Urinary bladder (tissue), 4 donors: ENCODE results near the gene ZNF292. TPM values are rescaled to one million over a fixed set of nuclear protein-coding genes. Genes with fewer than 3 reads are reported as not detected.
"Not testable (repeated sequence)": the region's sequence is repeated elsewhere in the genome, so short reads cannot be mapped to it uniquely, and the experiment has no call there.

Source experiments
- DNase-seq: peaks from one replicate; pipeline ENCODE4 v3.0.0-alpha.2; 2015; ENCODE audit errors: extremely low spot score
- H3K27ac ChIP-seq: one replicate; pipeline ENCODE4 v1.5.1; 2013; ENCODE audit warnings: low read depth, mild to moderate bottlenecking, moderate library complexity
- H3K36me3 ChIP-seq: one replicate; pipeline ENCODE4 v1.6.1; 2013; ENCODE audit warnings: mild to moderate bottlenecking, moderate library complexity; ENCODE audit not compliant: insufficient read depth
- H3K4me1 ChIP-seq: one replicate; pipeline ENCODE4 v1.6.1; 2013; ENCODE audit warnings: mild to moderate bottlenecking, moderate library complexity; ENCODE audit not compliant: insufficient read depth
- H3K4me3 ChIP-seq: one replicate; pipeline ENCODE4 v1.5.1; 2013; ENCODE audit warnings: low read depth, low read length
- whole genome bisulfite sequencing: extraction: QIAGEN DNeasy Blood & Tissue Kit; methylation state at CpG from one replicate; pipeline ENCODE4 v1.1.7; 2013; 5-methylcytosine and 5-hydroxymethylcytosine counted together
- polyA plus RNA-seq: library from polyadenylated mRNA; stranded (reverse); fragments of 200-250 nt; gene quantifications from one replicate; pipeline ENCODE4 v1.2.3, GENCODE V29; 2013
- total RNA-seq: library from RNA; depleted of rRNA; stranded (reverse); fragments of >200 nt; gene quantifications from one replicate; pipeline ENCODE4 v1.2.3, GENCODE V29; 2014
- donor health status: healthy with polysubstance abuse.
- donor health status: healthy.

Gene ZNF292
- total and polyA plus RNA-seq, 2 donors, result 8.5 to 138 TPM

GRCh38 chr6:87176493-87176892 lies 21.1 kb downstream of the ZNF292 start:
- H3K4me1 ChIP-seq, result peaks cover 3% of the 10 kb centered on the region
- DNase-seq, result no peak
- WGBS, result 96% methylated on average over 2 of the region's 2 CpGs
- no peak overlapping the region for H3K4me3 ChIP-seq
- H3K36me3 ChIP-seq, result no peaks in the 10 kb centered on the region
- no peak overlapping the region for H3K27ac ChIP-seq

- 89% methylated on average over 7 of the region's 7 CpGs for WGBS
- no peak overlapping the region for H3K27ac ChIP-seq
- H3K4me3 ChIP-seq, result no peak overlapping the region
- H3K36me3 ChIP-seq, result no peaks in the 10 kb centered on the region
- DNase-seq, result no peak
- no peaks in the 10 kb centered on the region for H3K4me1 ChIP-seq
These were observed 24.9 kb downstream of the ZNF292 start for GRCh38 chr6:87180105-87180728.

- no peak overlapping the region for H3K4me3 ChIP-seq
- no peak for DNase-seq
- WGBS, result 97% methylated on average over 6 of the region's 6 CpGs
- H3K36me3 ChIP-seq, result no peaks in the 10 kb centered on the region
- H3K27ac ChIP-seq, result no peak overlapping the region
- H3K4me1 ChIP-seq, result no peaks in the 10 kb centered on the region
These were observed 26.5 kb downstream of the ZNF292 start for GRCh38 chr6:87181903-87182302.

GRCh38 chr6:87182321-87182720 lies 27.0 kb downstream of the ZNF292 start:
- Histone ChIP-seq H3K4me1 (no peaks in the 10 kb centered on the region), H3K36me3 (no peaks in the 10 kb centered on the region), H3K4me3 (no peak overlapping the region), H3K27ac (no peak overlapping the region)
- WGBS, result 91% methylated on average over 2 of the region's 2 CpGs
- no peak for DNase-seq

GRCh38 chr6:87182940-87183339 lies 27.6 kb downstream of the ZNF292 start:
- WGBS, result 92% methylated on average over 1 of the region's 1 CpG
- Histone ChIP-seq H3K27ac (no peak overlapping the region), H3K4me3 (no peak overlapping the region), H3K4me1 (no peaks in the 10 kb centered on the region), H3K36me3 (no peaks in the 10 kb centered on the region)
- DNase-seq, result no peak

- Histone ChIP-seq H3K27ac (no peak overlapping the region), H3K4me3 (no peak overlapping the region), H3K4me1 (no peaks in the 10 kb centered on the region), H3K36me3 (no peaks in the 10 kb centered on the region)
- 89% methylated on average over 1 of the region's 1 CpG for WGBS
- DNase-seq, result no peak
These were observed 28.3 kb downstream of the ZNF292 start for GRCh38 chr6:87183687-87184086.

GRCh38 chr6:87184762-87185250 lies 29.4 kb downstream of the ZNF292 start:
- WGBS, result 97% methylated on average over 2 of the region's 2 CpGs
- no peaks in the 10 kb centered on the region for H3K36me3 ChIP-seq
- no peak overlapping the region for H3K4me3 ChIP-seq
- DNase-seq, result no peak
- no peaks in the 10 kb centered on the region for H3K4me1 ChIP-seq
- H3K27ac ChIP-seq, result no peak overlapping the region

GRCh38 chr6:87196275-87196842 lies 41.0 kb downstream of the ZNF292 start:
- 94% methylated on average over 1 of the region's 1 CpG for WGBS
- no peak for DNase-seq

GRCh38 chr6:87197547-87197946 lies 42.2 kb downstream of the ZNF292 start:
- Histone ChIP-seq H3K36me3 (no peaks in the 10 kb centered on the region), H3K4me1 (no peaks in the 10 kb centered on the region), H3K4me3 (no peak overlapping the region), H3K27ac (no peak overlapping the region)
- 91% methylated on average over 3 of the region's 3 CpGs for WGBS
- DNase-seq, result no peak

More at GRCh38 chr6:87196275-87196842, 41.0 kb downstream of the ZNF292 start:
- no peak overlapping the region for H3K4me3 ChIP-seq
- H3K27ac ChIP-seq, result no peak overlapping the region
- H3K4me1 ChIP-seq, result no peaks in the 10 kb centered on the region
- H3K36me3 ChIP-seq, result no peaks in the 10 kb centered on the region

GRCh38 chr6:87198022-87198810 lies 42.9 kb downstream of the ZNF292 start:
- not testable (repeated sequence) for H3K4me1 ChIP-seq, DNase-seq, H3K36me3 ChIP-seq, H3K27ac ChIP-seq, H3K4me3 ChIP-seq
- WGBS, result 92% methylated on average over 15 of the region's 15 CpGs

- Histone ChIP-seq H3K36me3 (no peaks in the 10 kb centered on the region), H3K27ac (no peak overlapping the region), H3K4me3 (no peak overlapping the region), H3K4me1 (no peaks in the 10 kb centered on the region)
- WGBS, result 55% methylated on average over 1 of the region's 1 CpG
- DNase-seq, result no peak
These were observed 44.4 kb downstream of the ZNF292 start for GRCh38 chr6:87199787-87200186.

GRCh38 chr6:87200469-87201175 lies 45.3 kb downstream of the ZNF292 start:
- no peak for DNase-seq
- Histone ChIP-seq H3K4me3 (no peak overlapping the region), H3K36me3 (no peaks in the 10 kb centered on the region), H3K27ac (no peak overlapping the region), H3K4me1 (no peaks in the 10 kb centered on the region)
- 91% methylated on average over 4 of the region's 4 CpGs for WGBS

- H3K4me3 ChIP-seq, result no peak overlapping the region
- WGBS, result 87% methylated on average over 4 of the region's 4 CpGs
- no peaks in the 10 kb centered on the region for H3K4me1 ChIP-seq
- H3K27ac ChIP-seq, result no peak overlapping the region
- DNase-seq, result no peak
- H3K36me3 ChIP-seq, result no peaks in the 10 kb centered on the region
These were observed 48.2 kb downstream of the ZNF292 start for GRCh38 chr6:87203448-87204023.
